K562 (cell line): ENCODE results near the gene TTC16. TPM values are rescaled to one million over a fixed set of nuclear protein-coding genes. Genes with fewer than 3 reads are reported as not detected.

Experiments
- ATAC-seq: fragments of 200-7000 bp; cut with Tn5 transposase; 3 replicates; pipeline ENCODE4 v1.9.1; 2020; ENCODE audit warnings: moderate library complexity
- BruUV-seq: library from RNA; stranded (reverse); fragments of 400-500 nt; replicated peaks from 2 replicates; lab custom pipeline; 2021; lab: Mats Ljungman, UMichigan
- CTCF ChIA-PET: fragments of 300-600 bp; formaldehyde crosslinking; extraction: SDS; loops from one replicate; lab custom pipeline; 2021; ENCODE audit warnings: low intra/inter-chr PET ratio; lab: Yijun Ruan, JAX
- POLR2A ChIA-PET: fragments of 300-600, 350-650 bp; sonication (Branson Sonifier 250); formaldehyde crosslinking; extraction: SDS; loops from one replicate; lab custom pipeline; 2021; ENCODE audit warnings: antibody characterized with exemption, inconsistent platforms; lab: Yijun Ruan, JAX
- DNase-seq, 4 experiments: peaks; one replicate each; pipeline versions ENCODE4 v3.0.0 to v3.0.0-alpha.2; 2011 to 2018; ENCODE audit warnings: low spot score in 3 of 4, mixed read lengths in 3 of 4; ENCODE audit errors: extremely low read depth in 1 of 4
- FAIRE-seq: peaks from 2 replicates; lab custom pipeline; 2011; peaks lifted over from hg19 to GRCh38; lab: Jason Lieb, UNC
- H2AFZ ChIP-seq: 2 replicates; pipeline ENCODE4 v1.6.0; 2011; ENCODE audit warnings: low read depth, low read length, control low read depth, inconsistent platforms
- H3K27ac ChIP-seq: fragments of 200-600 bp; 3 replicates; pipeline ENCODE4 v1.8.0; 2011; ENCODE audit warnings: low read depth, mild to moderate bottlenecking, control low read depth, inconsistent platforms, low read length, moderate library complexity, mixed read lengths; ENCODE audit errors: extremely low read depth
- H3K27me3 ChIP-seq, 2 experiments: fragments of 300-600 bp in 1 of 2; 2 replicates in 1 of 2; 3 replicates in 1 of 2; pipeline versions ENCODE4 v1.6.0 to v1.8.0; 2011; ENCODE audit warnings: inconsistent platforms in 2 of 2, low read length in 2 of 2, mild to moderate bottlenecking in 1 of 2, mixed read lengths in 1 of 2, moderate library complexity in 1 of 2; ENCODE audit not compliant: control insufficient read depth in 2 of 2, insufficient read depth in 2 of 2
- H3K36me3 ChIP-seq: fragments of 300-600 bp; 3 replicates; pipeline ENCODE4 v1.8.0; 2011; ENCODE audit warnings: mild to moderate bottlenecking, low read length, inconsistent platforms; ENCODE audit not compliant: control insufficient read depth, insufficient read depth
- H3K4me1 ChIP-seq, 2 experiments: fragments of 200-600 bp in 1 of 2; replicated peaks in 1 of 2; 2 replicates in 1 of 2; 3 replicates in 1 of 2; pipeline versions ENCODE4 v1.5.1 to v1.8.0; 2011; ENCODE audit warnings: inconsistent platforms in 2 of 2, low read length in 2 of 2, mild to moderate bottlenecking in 1 of 2, mixed read lengths in 1 of 2, moderate library complexity in 1 of 2; ENCODE audit not compliant: control insufficient read depth in 2 of 2, insufficient read depth in 2 of 2
- H3K4me2 ChIP-seq: 2 replicates; pipeline ENCODE4 v1.6.1; 2011; ENCODE audit warnings: low read length, control low read depth, inconsistent platforms, mixed read lengths; ENCODE audit not compliant: insufficient read depth
- H3K4me3 ChIP-seq: fragments of 200-600 bp; sonication (generic), shearing (Covaris generic); 2 replicates; pipeline ENCODE4 v1.5.1; 2016; ENCODE audit warnings: control low read depth, inconsistent platforms
- H3K79me2 ChIP-seq: fragments of 200-600 bp; 3 replicates; pipeline ENCODE4 v1.8.0; 2011; ENCODE audit warnings: low read length, inconsistent platforms; ENCODE audit not compliant: control insufficient read depth, insufficient read depth
- H3K9ac ChIP-seq, 2 experiments: 2 replicates each; pipeline versions ENCODE4 v1.6.0 to v1.6.1; 2011; ENCODE audit warnings: low read depth in 2 of 2, low read length in 2 of 2, control low read depth in 1 of 2, inconsistent platforms in 1 of 2, mild to moderate bottlenecking in 1 of 2, mixed read lengths in 1 of 2; ENCODE audit not compliant: insufficient read depth in 1 of 2
- H3K9me1 ChIP-seq: one replicate; pipeline ENCODE4 v1.6.0; 2011; ENCODE audit warnings: inconsistent platforms, mild to moderate bottlenecking, low read length, moderate library complexity; ENCODE audit not compliant: control insufficient read depth, insufficient read depth
- H3K9me3 ChIP-seq: replicated peaks from 2 replicates; pipeline ENCODE4 v1.5.1; 2011; ENCODE audit warnings: low read depth, low read length, inconsistent platforms; ENCODE audit not compliant: control insufficient read depth, insufficient read depth
- H4K20me1 ChIP-seq: replicated peaks from 2 replicates; pipeline ENCODE4 v1.6.1; 2011; ENCODE audit warnings: low read length, inconsistent platforms, mixed read lengths; ENCODE audit not compliant: control insufficient read depth, insufficient read depth
- BRD4 ChIP-seq: fragments of 200-600 bp; sonication (generic); IDR thresholded peaks from 2 replicates; pipeline ENCODE4 v1.6.1; 2017; ENCODE audit warnings: inconsistent platforms
- CC2D1A ChIP-seq: fragments of 450-650 bp; IDR thresholded peaks from 2 replicates; pipeline ENCODE4 v1.6.1; 2017; ENCODE audit warnings: mild to moderate bottlenecking
- HNRNPUL1 ChIP-seq: fragments of 200-400 bp; formaldehyde crosslinking; IDR thresholded peaks from 2 replicates; pipeline ENCODE4 v1.6.1; 2017; ENCODE audit warnings: low read length
- NCOA6 ChIP-seq: fragments of 450-650 bp; IDR thresholded peaks from 2 replicates; pipeline ENCODE4 v1.6.1; 2017; ENCODE audit warnings: mild to moderate bottlenecking
- POLR2B ChIP-seq: fragments of 450-650 bp; IDR thresholded peaks from 2 replicates; pipeline ENCODE4 v1.6.1; 2018; ENCODE audit warnings: low read depth; ENCODE audit not compliant: partially characterized antibody
- TEAD2 ChIP-seq: fragments of 450-650 bp; IDR thresholded peaks from 2 replicates; pipeline ENCODE4 v1.6.1; 2016; ENCODE audit warnings: missing genetic modification characterization, control low read depth, missing compliant biosample characterization
- ZKSCAN8 ChIP-seq: fragments of 200-800 bp; sonication (Bioruptor generic); IDR thresholded peaks from 2 replicates; pipeline ENCODE4 v1.6.1; 2016; ENCODE audit warnings: missing genetic modification characterization, missing compliant biosample characterization
- ZNF277 ChIP-seq: fragments of 250-450 bp; sonication (Bioruptor Pico); IDR thresholded peaks from 2 replicates; pipeline ENCODE4 v1.8.0; 2022; ENCODE audit warnings: inconsistent platforms, mild to moderate bottlenecking, moderate library complexity, borderline replicate concordance
- ZSCAN32 ChIP-seq: fragments of 450-650 bp; formaldehyde crosslinking; IDR thresholded peaks from 2 replicates; pipeline ENCODE4 v1.4.0; 2020; ENCODE audit warnings: mild to moderate bottlenecking, moderate library complexity
- WGBS: fragments of 100-300 bp; shearing (Covaris generic); methylation state at CpG from one replicate; pipeline ENCODE4 v1.1.6; 2016; ENCODE audit warnings: low coverage, mixed read lengths; ENCODE audit not compliant: insufficient coverage; ENCODE audit errors: missing lambda C conversion rate; 5-methylcytosine and 5-hydroxymethylcytosine counted together
- in situ Hi-C: fragments of 300-500 bp; cut with MboI; formaldehyde crosslinking; loops from 4 replicates; pipeline ENCODE4 v1.15.0; 2018; ENCODE audit warnings: inconsistent platforms, mixed read lengths
- intact Hi-C: fragments of 100-400 bp; cut with micrococcal nuclease; formaldehyde crosslinking; loops from 2 replicates; pipeline ENCODE4 v1.14.2; 2022
- polyA plus RNA-seq, 8 experiments: library from polyadenylated mRNA; depleted of rRNA in 4 of 8; stranded (reverse) in 5 of 8; unstranded in 3 of 8; fragments of >200 nt; fragmentation: Nextera tagmentation in 2 of 8; fragmentation: Illumina TruSeq in 1 of 8; extraction: Ambion mirVana in 2 of 8; extraction: Trizol in 1 of 8; gene quantifications; 2 replicates each; pipeline versions ENCODE4 v1.2.1 to v1.2.3, GENCODE V29; 2011 to 2014; ENCODE audit warnings: inconsistent platforms in 1 of 8, missing spikeins in 1 of 8
- total RNA-seq, 7 experiments: library from RNA; depleted of rRNA in 6 of 7; stranded (reverse); fragments of >200 nt in 6 of 7; fragmentation: Illumina TruSeq in 2 of 7; extraction: Trizol in 2 of 7; gene quantifications; 2 replicates each; pipeline versions ENCODE4 v1.2.1 to v1.2.3, GENCODE V29; 2011 to 2021; ENCODE audit warnings: low replicate concordance in 1 of 7

Gene TTC16
- total and polyA plus RNA-seq, 9 of the 15 experiments (the other 6 are each of a cell fraction or from before 2014, with no cell fraction given) = 0.11 TPM; not detected in 8

DNA sequence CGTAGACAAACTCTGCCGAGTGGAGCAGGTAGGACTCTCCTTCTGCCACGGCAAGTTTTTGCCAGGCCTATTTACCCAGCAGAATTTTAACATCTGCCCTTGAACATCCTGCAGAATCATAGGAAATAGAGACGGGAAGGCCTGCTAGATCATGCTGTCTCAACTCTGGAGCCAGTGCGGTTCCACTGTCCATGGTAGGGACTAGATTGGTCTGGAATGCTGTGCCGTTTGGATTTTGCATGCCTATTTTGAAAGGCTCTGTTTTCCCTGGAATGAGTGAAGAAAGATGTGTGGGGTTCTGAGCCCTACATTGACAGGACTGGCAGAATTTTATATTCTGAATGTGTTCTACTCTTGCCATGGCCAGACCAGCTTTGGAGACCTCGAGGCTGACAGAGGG lies 42.6 kb upstream of the TTC16 start:
- 63% methylated on average over 7 of the region's 7 CpGs for WGBS

More for the DNA sequence above, 42.6 kb upstream of the TTC16 start:
- TF ChIP-seq TEAD2 (tag) (no peak), ZSCAN32 (no peak), BRD4 (no peak), CC2D1A (no peak), HNRNPUL1 (no peak), NCOA6 (no peak), POLR2B (no peak), ZNF277 (no peak), ZKSCAN8 (CRISPR knock-in tag) (no peak)
- H3K27me3 ChIP-seq = no peaks in the 10 kb centered on the region
- DNase-seq (no peak), ATAC-seq (no peak), FAIRE-seq (no peak)
- peaks cover 25% of the 10 kb centered on the region; the same call in 2 of the 3 replicates for H3K36me3 ChIP-seq
- no peaks in the 10 kb centered on the region for H3K9me1 ChIP-seq
- H3K27ac ChIP-seq = no peak overlapping the region
- H3K4me3 ChIP-seq = no peak overlapping the region
- H3K4me2 ChIP-seq = no peak overlapping the region
- peak overlapping the region in 1 of 2 experiments; percentile 40; a peak in 1 of 4 replicates for H3K9ac ChIP-seq
- no peak overlapping the region for H2AFZ ChIP-seq
- intact Hi-C loops (no loop called here), in situ Hi-C loops (no loop called here)
- H3K9me3 ChIP-seq = no peaks in the 10 kb centered on the region
- ChIA-PET CTCF (no interaction called here), POLR2A (no interaction called here)
- H3K79me2 ChIP-seq = no peaks in the 10 kb centered on the region
- H4K20me1 ChIP-seq = no peaks in the 10 kb centered on the region
- no peaks in the 10 kb centered on the region for H3K4me1 ChIP-seq
- no TSS peak for BruUV-seq
